ENCODE results near the gene LARGE1.

Gene LARGE1

DNA sequence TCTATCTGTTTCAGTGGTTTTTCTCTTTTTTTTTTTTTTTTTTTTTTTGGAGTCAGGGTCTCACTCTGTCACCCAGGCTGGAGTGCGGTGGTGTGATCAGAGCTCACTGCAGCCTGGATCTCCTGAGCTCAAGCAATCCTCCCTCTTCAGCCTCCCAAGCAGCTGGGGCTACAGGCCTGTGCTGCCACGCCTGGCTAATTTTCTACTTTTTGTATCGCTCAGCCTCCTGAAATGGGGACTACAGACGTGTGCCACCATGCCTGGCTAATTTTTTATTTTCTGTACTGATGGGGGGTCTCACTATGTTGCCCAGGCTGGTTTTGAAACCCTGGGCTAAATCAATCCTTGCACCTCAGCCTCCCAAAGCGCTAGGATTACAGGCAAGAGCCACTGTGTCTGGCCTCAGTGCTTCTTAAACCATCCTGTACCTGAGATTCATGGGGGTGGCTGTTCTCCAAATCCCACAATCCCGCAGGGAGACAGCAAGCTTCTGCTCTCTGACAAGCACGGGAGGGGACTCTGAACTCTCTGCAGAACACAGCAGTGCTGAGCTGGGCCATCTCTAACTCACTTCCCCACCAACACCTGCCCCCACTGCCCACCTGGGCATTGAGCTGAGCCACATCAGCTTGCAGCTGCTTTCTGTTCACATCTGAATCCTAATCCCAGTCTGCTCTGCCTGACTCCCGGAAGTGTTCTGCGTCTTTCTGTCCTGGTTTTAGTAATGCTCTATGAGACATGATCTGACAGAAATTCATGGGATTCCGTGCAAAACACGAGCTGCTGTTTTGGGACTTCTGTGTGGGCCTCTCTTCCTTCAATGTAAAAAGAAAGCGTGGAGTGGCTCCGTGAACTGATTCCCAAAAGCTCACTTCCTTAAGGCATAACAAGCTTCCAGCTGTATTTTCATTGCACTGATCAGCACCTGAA lies 400.0 kb downstream of the LARGE1 start:
- TF ChIP-seq, protein P1, sequence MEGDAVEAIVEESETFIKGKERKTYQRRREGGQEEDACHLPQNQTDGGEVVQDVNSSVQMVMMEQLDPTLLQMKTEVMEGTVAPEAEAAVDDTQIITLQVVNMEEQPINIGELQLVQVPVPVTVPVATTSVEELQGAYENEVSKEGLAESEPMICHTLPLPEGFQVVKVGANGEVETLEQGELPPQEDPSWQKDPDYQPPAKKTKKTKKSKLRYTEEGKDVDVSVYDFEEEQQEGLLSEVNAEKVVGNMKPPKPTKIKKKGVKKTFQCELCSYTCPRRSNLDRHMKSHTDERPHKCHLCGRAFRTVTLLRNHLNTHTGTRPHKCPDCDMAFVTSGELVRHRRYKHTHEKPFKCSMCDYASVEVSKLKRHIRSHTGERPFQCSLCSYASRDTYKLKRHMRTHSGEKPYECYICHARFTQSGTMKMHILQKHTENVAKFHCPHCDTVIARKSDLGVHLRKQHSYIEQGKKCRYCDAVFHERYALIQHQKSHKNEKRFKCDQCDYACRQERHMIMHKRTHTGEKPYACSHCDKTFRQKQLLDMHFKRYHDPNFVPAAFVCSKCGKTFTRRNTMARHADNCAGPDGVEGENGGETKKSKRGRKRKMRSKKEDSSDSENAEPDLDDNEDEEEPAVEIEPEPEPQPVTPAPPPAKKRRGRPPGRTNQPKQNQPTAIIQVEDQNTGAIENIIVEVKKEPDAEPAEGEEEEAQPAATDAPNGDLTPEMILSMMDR (IDR thresholded peaks at IDR 0.05; ENCODE audit: insufficient read depth, low read depth, low read length, missing control alignments): no peak
- H3K4me3 ChIP-seq (ENCODE audit: low read length): no peak overlapping the region
- DNase-seq (ENCODE audit: low read depth): no peak

DNA sequence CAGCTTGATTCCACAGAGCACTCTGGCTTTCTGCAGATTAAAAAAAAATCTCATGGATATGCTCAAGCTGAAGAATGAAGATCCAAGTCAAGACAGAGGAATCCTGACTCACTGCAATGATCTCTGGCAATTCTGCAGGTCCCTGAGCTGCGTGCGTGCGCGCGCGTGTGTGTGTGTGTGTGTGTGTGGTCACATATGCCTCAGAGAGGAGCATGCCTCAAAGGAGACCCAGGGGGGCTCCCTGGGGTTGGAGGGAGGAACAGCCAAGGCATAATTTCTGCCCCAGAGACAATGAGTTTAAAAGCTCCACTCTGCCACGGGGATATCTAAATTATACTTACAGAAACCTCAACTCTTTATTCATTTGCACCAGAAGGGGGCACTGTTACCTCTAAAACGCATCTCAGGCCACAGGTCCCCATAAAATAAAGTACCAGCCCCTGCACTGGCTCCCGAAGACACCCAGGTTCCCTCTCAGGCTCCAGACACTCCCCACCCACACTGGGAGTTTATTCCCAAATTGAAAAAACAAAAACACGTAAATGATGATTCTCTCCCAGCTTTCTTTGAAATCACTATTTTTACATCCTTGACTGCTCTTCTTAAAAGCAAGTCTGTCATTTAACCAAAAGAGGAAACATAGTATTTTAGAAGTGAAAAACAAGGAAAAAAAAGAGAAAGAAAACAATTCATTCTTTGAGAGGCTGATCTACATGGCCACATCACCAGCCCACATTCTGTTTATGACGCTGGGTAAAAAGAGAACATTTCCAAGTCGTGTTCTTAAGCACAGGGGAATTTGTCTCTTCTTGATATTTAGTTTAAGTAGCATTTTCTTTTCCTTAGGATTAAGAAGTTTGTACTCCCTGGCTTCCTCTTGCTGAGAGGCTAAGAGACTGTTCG lies 401.0 kb downstream of the LARGE1 start:
- TF ChIP-seq, protein P1 (IDR thresholded peaks at IDR 0.05; ENCODE audit: insufficient read depth, low read depth, low read length, missing control alignments): no peak
- H3K4me3 ChIP-seq (ENCODE audit: low read length): no peak overlapping the region
- no peak for DNase-seq (ENCODE audit: low read depth)

DNA sequence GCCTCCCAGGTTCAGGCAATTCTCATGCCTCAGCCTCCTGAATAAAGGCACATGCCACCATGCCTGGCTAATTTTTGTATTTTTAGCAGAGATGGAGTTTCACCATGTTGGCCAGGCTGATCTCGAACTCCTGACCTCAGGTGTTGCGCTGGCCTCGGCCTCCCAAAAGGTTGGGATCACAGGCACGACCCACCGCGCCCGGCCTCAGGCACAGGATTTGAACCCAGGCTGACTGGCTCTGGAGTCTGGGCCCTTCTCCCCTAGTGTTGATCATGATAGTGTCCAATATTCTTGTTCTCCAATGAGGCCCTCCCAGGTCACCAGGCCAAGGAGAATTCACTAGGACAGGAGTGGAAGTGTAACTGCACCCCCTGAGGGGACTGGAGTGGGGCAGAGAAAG lies 401.9 kb downstream of the LARGE1 start:
- DNase-seq (ENCODE audit: low read depth): no peak
- TF ChIP-seq, protein P1 (IDR thresholded peaks at IDR 0.05; ENCODE audit: insufficient read depth, low read depth, low read length, missing control alignments): no peak
- no peak overlapping the region for H3K4me3 ChIP-seq (ENCODE audit: low read length)

DNA sequence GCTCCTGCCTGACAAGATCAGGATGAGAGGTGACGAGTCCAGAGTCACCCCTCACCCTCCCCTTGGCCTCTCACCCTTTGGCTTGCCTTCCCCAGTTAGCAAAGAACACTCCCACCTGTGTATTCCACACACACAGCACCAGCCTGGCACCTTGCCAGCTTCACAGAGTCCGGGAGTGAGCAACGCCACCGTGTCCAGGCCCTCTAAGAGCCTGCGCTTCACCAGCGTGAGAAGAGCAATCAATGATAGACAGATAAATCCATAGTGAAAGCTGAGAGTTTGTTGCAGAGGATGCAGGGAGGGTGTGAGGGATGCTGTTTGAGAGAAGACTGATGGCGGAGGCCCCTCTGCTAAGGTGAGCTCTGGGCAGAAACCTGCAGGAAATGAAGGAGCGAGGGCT lies 404.5 kb downstream of the LARGE1 start:
- no peak for DNase-seq (ENCODE audit: low read depth)
- TF ChIP-seq, protein P1 (IDR thresholded peaks at IDR 0.05; ENCODE audit: insufficient read depth, low read depth, low read length, missing control alignments): no peak
- H3K4me3 ChIP-seq (ENCODE audit: low read length): no peak overlapping the region

GRCh38 chr22:33513388-33514338 lies 406.6 kb downstream of the LARGE1 start:
- TF ChIP-seq, protein P1 (IDR thresholded peaks at IDR 0.05; ENCODE audit: insufficient read depth, low read depth, low read length, missing control alignments): no peak
- H3K4me3 ChIP-seq (ENCODE audit: low read length): no peak overlapping the region
- DNase-seq (ENCODE audit: low read depth): no peak

DNA sequence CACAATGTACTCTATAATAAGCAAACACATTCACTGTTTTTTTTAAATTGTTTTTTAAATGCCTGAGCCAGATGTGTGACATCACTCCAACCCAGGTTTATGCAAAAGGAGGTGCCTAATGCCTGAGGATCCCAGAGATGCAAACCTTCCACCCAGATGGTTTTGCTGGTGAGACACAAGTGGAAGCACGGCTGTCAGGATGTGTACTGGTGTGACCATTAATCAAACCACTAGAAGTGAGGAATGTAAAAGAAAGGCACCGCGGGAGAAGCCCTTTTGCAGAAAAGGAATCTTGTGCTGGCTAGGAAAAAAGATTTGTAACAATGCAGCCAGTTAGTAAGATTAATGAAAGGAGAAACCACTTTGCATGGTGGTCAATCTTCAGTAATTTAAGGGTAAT lies 407.4 kb downstream of the LARGE1 start:
- no peak for DNase-seq (ENCODE audit: low read depth)
- no peak overlapping the region for H3K4me3 ChIP-seq (ENCODE audit: low read length)
- TF ChIP-seq, protein P1 (IDR thresholded peaks at IDR 0.05; ENCODE audit: insufficient read depth, low read depth, low read length, missing control alignments): no peak

All from epithelial cell of esophagus (primary cell).